Left lung (tissue), 10 donors: Measurements from ENCODE around the gene LRP4. TPM values are rescaled to one million over a fixed set of nuclear protein-coding genes. Genes with fewer than 3 reads are reported as not detected.

ENCODE experiments used
- ATAC-seq: fragments of 200-7000 bp; cut with Tn5 transposase; one replicate; pipeline ENCODE4 v1.9.1; 2020; ENCODE audit warnings: moderate library complexity
- DNase-seq, 4 donors: peaks; one replicate each; pipeline ENCODE4 v3.0.0-alpha.2; 2013 to 2020
- H3K27ac ChIP-seq, 2 donors: fragments of 200-600 bp; sonication (generic) in 1 of 2; one replicate each; pipeline versions ENCODE4 v1.5.0 to v1.8.0; 2020 to 2021
- H3K27me3 ChIP-seq, 2 donors: fragments of 200-600 bp; sonication (generic) in 1 of 2; one replicate each; pipeline versions ENCODE4 v1.5.0 to v1.8.0; 2020 to 2021
- H3K36me3 ChIP-seq, 2 donors: fragments of 200-600 bp; sonication (generic) in 1 of 2; one replicate each; pipeline versions ENCODE4 v1.5.0 to v1.8.0; 2020 to 2021
- H3K4me1 ChIP-seq, 2 donors: fragments of 200-600 bp; one replicate each; pipeline ENCODE4 v1.8.0; 2021
- H3K4me3 ChIP-seq, 2 donors: fragments of 200-600 bp; sonication (generic) in 1 of 2; one replicate each; pipeline versions ENCODE4 v1.5.0 to v1.8.0; 2020 to 2021; ENCODE audit warnings: mild to moderate bottlenecking in 1 of 2
- H3K9me3 ChIP-seq, 2 donors: fragments of 200-600 bp; sonication (generic) in 1 of 2; one replicate each; pipeline versions ENCODE4 v1.5.0 to v1.8.0; 2020 to 2021
- intact Hi-C, 2 donors: fragments of 100-400 bp; cut with DNase I; formaldehyde crosslinking; loops; one replicate each; pipeline versions ENCODE4 v1.11.2 to v1.14.2; 2022
- polyA plus RNA-seq, 6 donors: library from polyadenylated mRNA; unstranded; fragments of 120-200 nt; gene quantifications; one replicate each; pipeline ENCODE4 v1.2.1, GENCODE V29; 2013; ENCODE audit not compliant: insufficient read length in 6 of 6
- total RNA-seq, 2 donors: library from RNA; stranded (reverse); fragmentation: NEBNext Ultra II Directional; extraction: Animal tissue kit (Norgen Biotek cat#: 25700); gene quantifications; one replicate each; pipeline ENCODE4 v1.2.1, GENCODE V29; 2021
- TF ChIP-seq, protein P1 (sequence below), 2 donors: fragments of 200-600 bp; sonication (generic) in 1 of 2; IDR thresholded peaks; one replicate each; pipeline versions ENCODE4 v1.5.0 to v1.8.0; 2021; ENCODE audit warnings: antibody characterized with exemption in 2 of 2
- donor health status: DM: no; HTN: yes; CAD: no.
- donor health status: DM: no; HTN: no; CAD: no.

The LRP4 gene
- total and polyA plus RNA-seq, 8 donors, result 4.9 to 30.8 (median 25.6) TPM

DNA sequence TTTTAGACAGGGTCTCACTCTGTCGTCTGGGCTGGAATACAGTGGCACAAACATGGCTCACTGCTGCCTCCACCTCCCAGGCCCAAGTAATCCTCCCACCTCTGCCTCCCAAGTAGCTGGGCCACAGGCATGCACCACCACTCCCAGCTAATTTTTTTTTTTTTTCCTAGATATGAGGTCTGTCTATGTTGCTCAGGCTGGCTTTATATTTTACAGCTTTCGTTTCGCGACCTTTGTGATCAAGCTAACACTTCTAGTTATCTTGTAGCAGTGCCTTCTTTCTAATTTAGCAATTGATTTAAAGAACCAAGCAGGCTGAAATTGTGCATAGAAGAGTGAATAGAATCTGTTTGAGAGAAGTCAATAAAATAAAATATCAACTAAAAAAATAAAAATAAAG lies 83.5 kb downstream of the LRP4 start:
- Histone ChIP-seq H3K27me3 (no peaks in the 10 kb centered on the region), H3K4me1 (peaks cover 0 to 6% of the 10 kb centered on the region in 2 donors), H3K9me3 (no peaks in the 10 kb centered on the region), H3K27ac (no peak overlapping the region), H3K36me3 (no peaks in the 10 kb centered on the region), H3K4me3 (no peak overlapping the region)
- DNase-seq (no peak), ATAC-seq (no peak)
- TF ChIP-seq, protein P1, sequence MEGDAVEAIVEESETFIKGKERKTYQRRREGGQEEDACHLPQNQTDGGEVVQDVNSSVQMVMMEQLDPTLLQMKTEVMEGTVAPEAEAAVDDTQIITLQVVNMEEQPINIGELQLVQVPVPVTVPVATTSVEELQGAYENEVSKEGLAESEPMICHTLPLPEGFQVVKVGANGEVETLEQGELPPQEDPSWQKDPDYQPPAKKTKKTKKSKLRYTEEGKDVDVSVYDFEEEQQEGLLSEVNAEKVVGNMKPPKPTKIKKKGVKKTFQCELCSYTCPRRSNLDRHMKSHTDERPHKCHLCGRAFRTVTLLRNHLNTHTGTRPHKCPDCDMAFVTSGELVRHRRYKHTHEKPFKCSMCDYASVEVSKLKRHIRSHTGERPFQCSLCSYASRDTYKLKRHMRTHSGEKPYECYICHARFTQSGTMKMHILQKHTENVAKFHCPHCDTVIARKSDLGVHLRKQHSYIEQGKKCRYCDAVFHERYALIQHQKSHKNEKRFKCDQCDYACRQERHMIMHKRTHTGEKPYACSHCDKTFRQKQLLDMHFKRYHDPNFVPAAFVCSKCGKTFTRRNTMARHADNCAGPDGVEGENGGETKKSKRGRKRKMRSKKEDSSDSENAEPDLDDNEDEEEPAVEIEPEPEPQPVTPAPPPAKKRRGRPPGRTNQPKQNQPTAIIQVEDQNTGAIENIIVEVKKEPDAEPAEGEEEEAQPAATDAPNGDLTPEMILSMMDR (IDR thresholded peaks at IDR 0.05), result no peak
- intact Hi-C loops, result no loop called here

- Histone ChIP-seq H3K9me3 (no peaks in the 10 kb centered on the region), H3K4me3 (no peak overlapping the region), H3K36me3 (no peaks in the 10 kb centered on the region), H3K27ac (no peak overlapping the region), H3K27me3 (no peaks in the 10 kb centered on the region), H3K4me1 (peaks cover 3 to 7% of the 10 kb centered on the region in 2 donors)
- intact Hi-C loops, result no loop called here
- DNase-seq (no peak), ATAC-seq (no peak)
- TF ChIP-seq, protein P1 (IDR thresholded peaks at IDR 0.05), result no peak
Observed at GRCh38 chr11:46832511-46833214, 85.7 kb downstream of the LRP4 start.

GRCh38 chr11:46827995-46828394 lies 90.4 kb downstream of the LRP4 start:
- Histone ChIP-seq H3K4me1 (peaks cover 15 to 25% of the 10 kb centered on the region in 2 donors), H3K9me3 (no peaks in the 10 kb centered on the region), H3K27me3 (no peaks in the 10 kb centered on the region), H3K36me3 (no peaks in the 10 kb centered on the region), H3K27ac (no peak overlapping the region), H3K4me3 (no peak overlapping the region)
- no peak for ATAC-seq
- TF ChIP-seq, protein P1 (IDR thresholded peaks at IDR 0.05), result no peak
- DNase-seq, result no peak
- intact Hi-C loops, result no loop called here

GRCh38 chr11:46826310-46827044 lies 91.9 kb downstream of the LRP4 start:
- Histone ChIP-seq H3K4me3 (peak overlapping the region; percentile 53 to 64), H3K27me3 (no peaks in the 10 kb centered on the region), H3K36me3 (no peaks in the 10 kb centered on the region), H3K4me1 (peaks cover 15 to 25% of the 10 kb centered on the region in 2 donors), H3K27ac (peak overlapping the region in 1 of 2 donors; percentile 42), H3K9me3 (no peaks in the 10 kb centered on the region)
- DNase-seq, result peak; percentile 67 to 98 (median 84)
- ATAC-seq, result peak; percentile 100
- intact Hi-C loops, result no loop called here
- TF ChIP-seq, protein P1 (IDR thresholded peaks at IDR 0.05), result peak in 1 of 2 donors; percentile 15

DNA sequence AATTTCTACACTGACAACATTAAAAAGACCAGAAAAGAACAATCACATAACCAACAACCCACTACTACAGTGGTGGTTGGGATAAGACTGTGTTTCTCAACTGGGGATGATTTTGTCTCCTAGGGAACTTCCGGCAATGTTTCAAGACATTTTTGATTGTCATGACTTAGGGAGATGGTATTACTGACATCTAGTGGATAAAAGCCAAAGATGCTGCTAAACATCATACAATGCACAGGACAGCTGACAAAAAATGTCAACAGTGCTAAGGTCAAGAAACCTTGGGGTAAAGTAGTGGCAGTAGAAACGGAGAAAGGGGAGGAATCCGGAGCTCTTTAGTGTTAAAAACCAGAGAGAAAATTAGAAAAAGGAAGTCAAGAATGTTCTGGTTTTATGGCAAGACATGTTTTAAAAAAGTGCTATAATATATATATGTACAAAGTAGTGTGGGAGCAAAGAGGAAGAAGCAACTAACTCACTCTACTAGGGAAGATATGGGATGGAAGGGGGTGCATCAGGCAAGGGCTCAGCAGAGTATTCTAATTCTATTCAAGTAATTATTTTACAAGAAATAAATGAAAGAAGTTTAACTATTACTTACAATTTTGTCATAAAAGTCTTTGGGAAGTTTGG lies 109.4 kb downstream of the LRP4 start:
- TF ChIP-seq, protein P1 (IDR thresholded peaks at IDR 0.05), result no peak
- intact Hi-C loops, result no loop called here
- Histone ChIP-seq H3K36me3 (peaks cover 0 to 64% of the 10 kb centered on the region in 2 donors), H3K4me1 (no peaks in the 10 kb centered on the region), H3K4me3 (no peak overlapping the region), H3K27ac (no peak overlapping the region), H3K9me3 (no peaks in the 10 kb centered on the region), H3K27me3 (no peaks in the 10 kb centered on the region)
- DNase-seq, result peak in 1 of 4 donors; percentile 2
- no peak for ATAC-seq
